Astrocyte (in vitro differentiated cells and primary cell): ENCODE results near the gene FAM120B.

Source experiments
- CTCF ChIP-seq: IDR thresholded peaks from 2 replicates; pipeline ENCODE4 v1.5.1; 2011; ENCODE audit warnings: low read depth, mild to moderate bottlenecking, inconsistent platforms, low read length, moderate library complexity; ENCODE audit not compliant: insufficient read depth
- EZH2 ChIP-seq: IDR thresholded peaks from 2 replicates; pipeline ENCODE4 v1.6.1; 2012; ENCODE audit warnings: mild to moderate bottlenecking, low read length, inconsistent platforms; ENCODE audit not compliant: insufficient read depth

- TF ChIP-seq CTCF: no peak
- no peak for TF ChIP-seq EZH2
Measured at GRCh38 chr6:170270984-170271593, 35.5 kb upstream of the FAM120B start.
